Activated naive CD8-positive, alpha-beta T cell treated with anti-CD3 and anti-CD28 coated beads for 36 hours (primary cell): ENCODE data around the gene MAN2B2. TPM values are rescaled to one million over a fixed set of nuclear protein-coding genes. Genes with fewer than 3 reads are reported as not detected.

Experiments used
- DNase-seq: peaks from one replicate; pipeline ENCODE4 v3.0.0; 2021
- H3K27ac Mint-ChIP-seq: one replicate; pipeline ENCODE4 v1.8.0; 2022; ENCODE audit warnings: mild to moderate bottlenecking, moderate library complexity, mixed read lengths
- H3K27me3 Mint-ChIP-seq: one replicate; pipeline ENCODE4 v1.8.0; 2022; ENCODE audit warnings: mild to moderate bottlenecking, mixed read lengths
- H3K36me3 Mint-ChIP-seq: one replicate; pipeline ENCODE4 v1.8.0; 2021; ENCODE audit warnings: mild to moderate bottlenecking, mixed read lengths
- H3K4me1 Mint-ChIP-seq: one replicate; pipeline ENCODE4 v1.8.0; 2021; ENCODE audit warnings: mixed read lengths
- H3K4me3 Mint-ChIP-seq: one replicate; pipeline ENCODE4 v1.8.0; 2022; ENCODE audit warnings: mild to moderate bottlenecking, moderate library complexity, mixed read lengths
- H3K9me3 Mint-ChIP-seq: one replicate; pipeline ENCODE4 v1.8.0; 2022; ENCODE audit warnings: mixed read lengths
- total RNA-seq, 2 experiments: library from RNA; stranded (reverse); gene quantifications; one replicate each; pipeline ENCODE4 v1.2.3, GENCODE V29; 2021

The MAN2B2 gene
- 10 to 100 TPM; 10.6 to 10.9 TPM for total RNA-seq

- peaks cover 2% of the 10 kb centered on the region for H3K4me1 Mint-ChIP-seq
- H3K27me3 Mint-ChIP-seq, result no peaks in the 10 kb centered on the region
- H3K4me3 Mint-ChIP-seq, result peak within 1 kb of the TSS; percentile 83
- H3K9me3 Mint-ChIP-seq, result peaks cover 5% of the 10 kb centered on the region
- peak within 1 kb of the TSS; percentile 82 for H3K27ac Mint-ChIP-seq
- H3K36me3 Mint-ChIP-seq, result peaks cover 13% of the 10 kb centered on the region
- peak; percentile 90 for DNase-seq
These were observed at the start of gene MAN2B2 for GRCh38 chr4:6574747-6575502. MAN2B2 (plus strand) TSS chr4:6575189; CDS start chr4:6575211, 22 bp downstream.

GRCh38 chr4:6525474-6525873 lies 49.5 kb upstream of the MAN2B2 start:
- no peak overlapping the region for H3K4me3 Mint-ChIP-seq
- no peak for DNase-seq
- no peaks in the 10 kb centered on the region for H3K4me1 Mint-ChIP-seq
- no peaks in the 10 kb centered on the region for H3K27me3 Mint-ChIP-seq
- H3K27ac Mint-ChIP-seq, result no peak overlapping the region
- no peaks in the 10 kb centered on the region for H3K36me3 Mint-ChIP-seq
- no peaks in the 10 kb centered on the region for H3K9me3 Mint-ChIP-seq

- DNase-seq, result no peak
- H3K9me3 Mint-ChIP-seq, result no peaks in the 10 kb centered on the region
- no peak overlapping the region for H3K27ac Mint-ChIP-seq
- H3K36me3 Mint-ChIP-seq, result no peaks in the 10 kb centered on the region
- H3K4me3 Mint-ChIP-seq, result no peak overlapping the region
- H3K27me3 Mint-ChIP-seq, result no peaks in the 10 kb centered on the region
- no peaks in the 10 kb centered on the region for H3K4me1 Mint-ChIP-seq
These were observed 48.8 kb upstream of the MAN2B2 start for GRCh38 chr4:6526156-6526555.

- no peaks in the 10 kb centered on the region for H3K9me3 Mint-ChIP-seq
- no peak overlapping the region for H3K27ac Mint-ChIP-seq
- no peaks in the 10 kb centered on the region for H3K36me3 Mint-ChIP-seq
- no peaks in the 10 kb centered on the region for H3K4me1 Mint-ChIP-seq
- DNase-seq, result no peak
- no peak overlapping the region for H3K4me3 Mint-ChIP-seq
- no peaks in the 10 kb centered on the region for H3K27me3 Mint-ChIP-seq
These were observed 48.3 kb upstream of the MAN2B2 start for GRCh38 chr4:6526671-6527091.

GRCh38 chr4:6527259-6527658 lies 47.7 kb upstream of the MAN2B2 start:
- Mint-ChIP-seq H3K36me3 (no peaks in the 10 kb centered on the region), H3K4me1 (no peaks in the 10 kb centered on the region), H3K27me3 (no peaks in the 10 kb centered on the region), H3K4me3 (no peak overlapping the region), H3K9me3 (no peaks in the 10 kb centered on the region), H3K27ac (no peak overlapping the region)
- DNase-seq, result no peak

GRCh38 chr4:6527683-6528595 lies 47.0 kb upstream of the MAN2B2 start:
- Mint-ChIP-seq H3K36me3 (no peaks in the 10 kb centered on the region), H3K27me3 (no peaks in the 10 kb centered on the region), H3K4me1 (no peaks in the 10 kb centered on the region), H3K27ac (no peak overlapping the region), H3K9me3 (no peaks in the 10 kb centered on the region), H3K4me3 (no peak overlapping the region)
- no peak for DNase-seq

- H3K9me3 Mint-ChIP-seq, result no peaks in the 10 kb centered on the region
- H3K4me1 Mint-ChIP-seq, result no peaks in the 10 kb centered on the region
- no peak overlapping the region for H3K4me3 Mint-ChIP-seq
- H3K27me3 Mint-ChIP-seq, result no peaks in the 10 kb centered on the region
- H3K36me3 Mint-ChIP-seq, result no peaks in the 10 kb centered on the region
- DNase-seq, result no peak
- no peak overlapping the region for H3K27ac Mint-ChIP-seq
These were observed 46.0 kb upstream of the MAN2B2 start for GRCh38 chr4:6529021-6529420.

- H3K27ac Mint-ChIP-seq, result no peak overlapping the region
- no peaks in the 10 kb centered on the region for H3K27me3 Mint-ChIP-seq
- H3K9me3 Mint-ChIP-seq, result no peaks in the 10 kb centered on the region
- no peaks in the 10 kb centered on the region for H3K4me1 Mint-ChIP-seq
- no peak overlapping the region for H3K4me3 Mint-ChIP-seq
- DNase-seq, result no peak
- no peaks in the 10 kb centered on the region for H3K36me3 Mint-ChIP-seq
These were observed 44.7 kb upstream of the MAN2B2 start for GRCh38 chr4:6530301-6530700.

GRCh38 chr4:6530964-6531363 lies 44.0 kb upstream of the MAN2B2 start:
- H3K4me1 Mint-ChIP-seq, result no peaks in the 10 kb centered on the region
- no peaks in the 10 kb centered on the region for H3K27me3 Mint-ChIP-seq
- no peak overlapping the region for H3K4me3 Mint-ChIP-seq
- H3K36me3 Mint-ChIP-seq, result no peaks in the 10 kb centered on the region
- no peak for DNase-seq
- no peaks in the 10 kb centered on the region for H3K9me3 Mint-ChIP-seq
- no peak overlapping the region for H3K27ac Mint-ChIP-seq

- no peaks in the 10 kb centered on the region for H3K27me3 Mint-ChIP-seq
- no peak for DNase-seq
- H3K36me3 Mint-ChIP-seq, result no peaks in the 10 kb centered on the region
- H3K9me3 Mint-ChIP-seq, result no peaks in the 10 kb centered on the region
- no peak overlapping the region for H3K27ac Mint-ChIP-seq
- no peaks in the 10 kb centered on the region for H3K4me1 Mint-ChIP-seq
- H3K4me3 Mint-ChIP-seq, result no peak overlapping the region
These were observed 42.9 kb upstream of the MAN2B2 start for GRCh38 chr4:6532102-6532501.

- Mint-ChIP-seq H3K4me3 (no peak overlapping the region), H3K36me3 (no peaks in the 10 kb centered on the region), H3K27me3 (no peaks in the 10 kb centered on the region), H3K27ac (no peak overlapping the region), H3K4me1 (no peaks in the 10 kb centered on the region), H3K9me3 (no peaks in the 10 kb centered on the region)
- no peak for DNase-seq
These were observed 42.3 kb upstream of the MAN2B2 start for GRCh38 chr4:6532658-6533057.

- Mint-ChIP-seq H3K4me1 (no peaks in the 10 kb centered on the region), H3K27me3 (peaks cover 3% of the 10 kb centered on the region), H3K36me3 (no peaks in the 10 kb centered on the region)
These were observed 40.9 kb upstream of the MAN2B2 start for GRCh38 chr4:6534050-6534449.

GRCh38 chr4:6534618-6535328 lies 40.2 kb upstream of the MAN2B2 start:
- Mint-ChIP-seq H3K27ac (no peak overlapping the region), H3K9me3 (no peaks in the 10 kb centered on the region), H3K27me3 (peaks cover 4% of the 10 kb centered on the region), H3K4me3 (no peak overlapping the region), H3K4me1 (no peaks in the 10 kb centered on the region), H3K36me3 (no peaks in the 10 kb centered on the region)
- no peak for DNase-seq

More at GRCh38 chr4:6534050-6534449, 40.9 kb upstream of the MAN2B2 start:
- H3K4me3 Mint-ChIP-seq, result no peak overlapping the region
- no peaks in the 10 kb centered on the region for H3K9me3 Mint-ChIP-seq
- no peak overlapping the region for H3K27ac Mint-ChIP-seq
- DNase-seq, result no peak

GRCh38 chr4:6535329-6535692 lies 39.7 kb upstream of the MAN2B2 start:
- Mint-ChIP-seq H3K4me1 (no peaks in the 10 kb centered on the region), H3K27ac (no peak overlapping the region), H3K4me3 (no peak overlapping the region), H3K9me3 (no peaks in the 10 kb centered on the region), H3K27me3 (peaks cover 8% of the 10 kb centered on the region), H3K36me3 (no peaks in the 10 kb centered on the region)
- no peak for DNase-seq

GRCh38 chr4:6535706-6536105 lies 39.3 kb upstream of the MAN2B2 start:
- peaks cover 10% of the 10 kb centered on the region for H3K27me3 Mint-ChIP-seq
- H3K4me3 Mint-ChIP-seq, result no peak overlapping the region
- H3K9me3 Mint-ChIP-seq, result no peaks in the 10 kb centered on the region
- no peak overlapping the region for H3K27ac Mint-ChIP-seq
- no peak for DNase-seq
- no peaks in the 10 kb centered on the region for H3K36me3 Mint-ChIP-seq
- H3K4me1 Mint-ChIP-seq, result no peaks in the 10 kb centered on the region
